ENCODE measurements around the gene OBSCN.

OBSCN gene

GRCh38 chr1:228334226-228334935 is 126.5 kb downstream of the OBSCN start:
- no peak for TF ChIP-seq TAF1 (IDR thresholded peaks at IDR 0.05; ENCODE audit: borderline replicate concordance, insufficient read depth, low read length)
- TF ChIP-seq POLR2AphosphoS5 (IDR thresholded peaks at IDR 0.05; ENCODE audit: low read depth, low read length): no peak
- TF ChIP-seq, protein P1, sequence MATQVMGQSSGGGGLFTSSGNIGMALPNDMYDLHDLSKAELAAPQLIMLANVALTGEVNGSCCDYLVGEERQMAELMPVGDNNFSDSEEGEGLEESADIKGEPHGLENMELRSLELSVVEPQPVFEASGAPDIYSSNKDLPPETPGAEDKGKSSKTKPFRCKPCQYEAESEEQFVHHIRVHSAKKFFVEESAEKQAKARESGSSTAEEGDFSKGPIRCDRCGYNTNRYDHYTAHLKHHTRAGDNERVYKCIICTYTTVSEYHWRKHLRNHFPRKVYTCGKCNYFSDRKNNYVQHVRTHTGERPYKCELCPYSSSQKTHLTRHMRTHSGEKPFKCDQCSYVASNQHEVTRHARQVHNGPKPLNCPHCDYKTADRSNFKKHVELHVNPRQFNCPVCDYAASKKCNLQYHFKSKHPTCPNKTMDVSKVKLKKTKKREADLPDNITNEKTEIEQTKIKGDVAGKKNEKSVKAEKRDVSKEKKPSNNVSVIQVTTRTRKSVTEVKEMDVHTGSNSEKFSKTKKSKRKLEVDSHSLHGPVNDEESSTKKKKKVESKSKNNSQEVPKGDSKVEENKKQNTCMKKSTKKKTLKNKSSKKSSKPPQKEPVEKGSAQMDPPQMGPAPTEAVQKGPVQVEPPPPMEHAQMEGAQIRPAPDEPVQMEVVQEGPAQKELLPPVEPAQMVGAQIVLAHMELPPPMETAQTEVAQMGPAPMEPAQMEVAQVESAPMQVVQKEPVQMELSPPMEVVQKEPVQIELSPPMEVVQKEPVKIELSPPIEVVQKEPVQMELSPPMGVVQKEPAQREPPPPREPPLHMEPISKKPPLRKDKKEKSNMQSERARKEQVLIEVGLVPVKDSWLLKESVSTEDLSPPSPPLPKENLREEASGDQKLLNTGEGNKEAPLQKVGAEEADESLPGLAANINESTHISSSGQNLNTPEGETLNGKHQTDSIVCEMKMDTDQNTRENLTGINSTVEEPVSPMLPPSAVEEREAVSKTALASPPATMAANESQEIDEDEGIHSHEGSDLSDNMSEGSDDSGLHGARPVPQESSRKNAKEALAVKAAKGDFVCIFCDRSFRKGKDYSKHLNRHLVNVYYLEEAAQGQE (IDR thresholded peaks at IDR 0.05; ENCODE audit: insufficient read depth in 1 of 2, low read depth in 2 of 2, low read length in 2 of 2): no peak
- no peak for TF ChIP-seq SIN3A (IDR thresholded peaks at IDR 0.05; ENCODE audit: borderline replicate concordance, insufficient read depth, low read length)
- no peak for TF ChIP-seq FOXP2 (optimal IDR thresholded peaks at IDR 0.05; ENCODE audit: borderline replicate concordance, extremely low read depth, extremely low read length, insufficient read depth)

GRCh38 chr1:228334954-228335353 is 127.1 kb downstream of the OBSCN start:
- no peak for TF ChIP-seq POLR2AphosphoS5 (IDR thresholded peaks at IDR 0.05; ENCODE audit: low read depth, low read length)
- TF ChIP-seq TAF1 (IDR thresholded peaks at IDR 0.05; ENCODE audit: borderline replicate concordance, insufficient read depth, low read length): no peak
- TF ChIP-seq FOXP2 (optimal IDR thresholded peaks at IDR 0.05; ENCODE audit: borderline replicate concordance, extremely low read depth, extremely low read length, insufficient read depth): no peak
- TF ChIP-seq SIN3A (IDR thresholded peaks at IDR 0.05; ENCODE audit: borderline replicate concordance, insufficient read depth, low read length): no peak
- TF ChIP-seq, protein P1 (IDR thresholded peaks at IDR 0.05; ENCODE audit: insufficient read depth in 1 of 2, low read depth in 2 of 2, low read length in 2 of 2): no peak

DNA sequence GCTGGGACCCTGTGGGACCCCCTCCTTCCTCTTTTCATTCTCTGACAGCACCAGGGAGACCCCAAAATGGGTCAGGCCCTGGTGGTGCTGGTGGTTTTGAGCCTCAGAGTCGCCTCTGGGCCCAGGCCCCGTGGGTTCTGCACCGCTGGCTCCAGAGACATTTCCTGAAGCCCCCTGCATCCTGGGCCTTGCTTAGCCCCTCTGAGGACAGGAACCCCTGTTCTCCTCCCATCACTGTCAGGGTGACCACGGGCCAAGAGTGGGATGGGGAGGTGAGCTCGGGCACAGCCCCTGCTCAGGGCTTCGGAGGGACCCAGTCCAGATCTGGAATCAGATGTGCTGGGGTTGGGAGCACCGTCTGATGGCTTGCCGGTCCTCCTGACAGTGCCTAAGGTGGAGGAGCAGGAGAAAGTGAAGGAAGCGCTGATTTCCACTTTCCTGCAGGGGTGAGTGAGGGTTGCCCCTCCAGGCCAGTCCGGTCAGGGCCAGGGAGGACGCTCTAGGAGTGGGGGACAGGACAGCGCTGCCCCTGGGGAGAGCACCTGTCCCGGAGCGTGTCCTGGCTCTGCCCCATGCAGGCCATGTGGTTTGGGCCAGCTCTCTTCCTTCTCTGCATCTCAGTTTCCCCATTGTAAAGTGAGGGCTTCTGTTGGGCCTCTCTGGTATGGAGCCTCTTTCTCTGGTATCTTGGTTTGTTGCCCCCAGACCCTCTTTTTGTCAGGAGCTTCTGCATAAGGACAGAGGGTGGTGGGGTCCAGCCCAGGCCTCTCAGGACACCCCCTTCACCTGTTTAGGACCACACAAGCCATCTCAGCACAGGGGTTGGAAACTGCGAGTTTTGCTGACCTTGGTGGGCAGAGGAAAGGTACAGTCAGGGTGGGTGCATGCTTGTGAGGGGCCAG is 127.8 kb downstream of the OBSCN start:
- no peak for TF ChIP-seq FOXP2 (optimal IDR thresholded peaks at IDR 0.05; ENCODE audit: borderline replicate concordance, extremely low read depth, extremely low read length, insufficient read depth)
- TF ChIP-seq SIN3A (IDR thresholded peaks at IDR 0.05; ENCODE audit: borderline replicate concordance, insufficient read depth, low read length): no peak
- TF ChIP-seq, protein P1 (IDR thresholded peaks at IDR 0.05; ENCODE audit: insufficient read depth in 1 of 2, low read depth in 2 of 2, low read length in 2 of 2): no peak
- TF ChIP-seq TAF1 (IDR thresholded peaks at IDR 0.05; ENCODE audit: borderline replicate concordance, insufficient read depth, low read length): no peak
- TF ChIP-seq POLR2AphosphoS5 (IDR thresholded peaks at IDR 0.05; ENCODE audit: low read depth, low read length): no peak

DNA sequence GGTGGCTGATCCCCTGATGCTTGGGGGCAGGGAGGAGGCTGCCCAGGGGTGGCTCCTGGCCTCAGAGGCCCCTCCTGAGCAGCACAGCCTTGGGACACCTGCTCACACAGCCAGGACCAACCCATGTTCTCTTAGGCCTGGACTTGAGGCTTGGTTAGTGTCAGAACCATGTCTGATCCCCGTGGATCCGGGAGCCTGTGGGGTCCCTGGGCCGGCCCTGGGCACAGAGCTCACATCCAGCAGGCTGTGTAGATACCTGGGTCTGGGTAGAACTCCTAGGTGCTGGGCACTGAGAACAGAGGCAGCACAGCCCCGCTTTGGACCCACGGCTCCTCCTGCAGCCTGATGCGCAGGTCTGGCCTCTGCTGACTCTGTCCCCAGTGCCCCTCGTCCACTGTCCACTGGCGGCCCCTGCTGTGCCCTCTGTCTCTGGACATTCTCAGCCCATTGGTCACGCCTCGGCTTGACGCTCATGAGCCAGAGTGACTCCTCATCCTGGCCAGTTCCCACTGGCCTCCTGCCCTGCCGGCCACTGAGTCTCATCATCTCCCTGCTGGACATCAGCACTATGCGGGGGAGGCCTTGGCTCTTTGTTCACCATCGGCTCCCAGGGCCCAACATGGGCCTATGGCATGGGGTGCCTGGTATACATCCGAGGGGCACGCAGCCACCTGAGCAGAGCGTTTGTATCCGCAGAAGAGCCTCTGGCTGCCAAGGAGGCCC is 128.6 kb downstream of the OBSCN start:
- TF ChIP-seq TAF1 (IDR thresholded peaks at IDR 0.05; ENCODE audit: borderline replicate concordance, insufficient read depth, low read length): no peak
- TF ChIP-seq FOXP2 (optimal IDR thresholded peaks at IDR 0.05; ENCODE audit: borderline replicate concordance, extremely low read depth, extremely low read length, insufficient read depth): no peak
- TF ChIP-seq POLR2AphosphoS5 (IDR thresholded peaks at IDR 0.05; ENCODE audit: low read depth, low read length): no peak

DNA sequence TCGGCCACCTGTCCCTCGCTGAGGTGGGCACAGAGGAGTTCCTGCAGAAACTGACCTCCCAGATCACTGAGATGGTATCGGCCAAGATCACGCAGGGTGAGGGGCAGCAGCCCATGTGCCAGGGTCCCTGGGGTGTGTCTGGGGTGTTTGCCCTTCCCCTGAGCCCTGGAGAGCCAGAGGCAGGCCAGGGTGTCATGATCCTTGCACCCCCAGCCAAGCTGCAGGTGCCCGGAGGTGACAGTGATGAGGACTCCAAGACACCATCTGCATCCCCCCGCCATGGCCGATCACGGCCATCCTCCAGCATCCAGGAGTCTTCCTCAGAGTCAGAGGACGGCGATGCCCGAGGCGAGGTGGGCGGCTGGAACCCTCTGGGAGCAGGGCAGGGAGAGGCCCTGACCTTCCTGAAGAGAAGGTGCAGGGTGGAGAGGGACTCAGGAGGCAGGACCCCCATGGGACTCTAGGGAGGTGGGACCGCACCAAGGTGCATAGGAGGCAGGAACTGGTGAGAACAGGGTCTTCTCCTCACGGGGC is 129.3 kb downstream of the OBSCN start:
- TF ChIP-seq, protein P1 (IDR thresholded peaks at IDR 0.05; ENCODE audit: insufficient read depth in 1 of 2, low read depth in 2 of 2, low read length in 2 of 2): no peak
- no peak for TF ChIP-seq POLR2AphosphoS5 (IDR thresholded peaks at IDR 0.05; ENCODE audit: low read depth, low read length)
- no peak for TF ChIP-seq TAF1 (IDR thresholded peaks at IDR 0.05; ENCODE audit: borderline replicate concordance, insufficient read depth, low read length)
- no peak for TF ChIP-seq SIN3A (IDR thresholded peaks at IDR 0.05; ENCODE audit: borderline replicate concordance, insufficient read depth, low read length)
- no peak for TF ChIP-seq FOXP2 (optimal IDR thresholded peaks at IDR 0.05; ENCODE audit: borderline replicate concordance, extremely low read depth, extremely low read length, insufficient read depth)
